HFF-Myc (cell line): Measurements from ENCODE around the gene UTP11.

Experiments
- DNase-seq: peaks from one replicate; pipeline ENCODE4 v3.0.0-alpha.2; 2011; ENCODE audit warnings: low read depth; ENCODE audit errors: extremely low read depth
- H3K4me3 ChIP-seq: replicated peaks from 2 replicates; pipeline ENCODE4 v1.5.1; 2011; ENCODE audit warnings: low read depth, mild to moderate bottlenecking, control low read depth, low read length
- CTCF ChIP-seq: IDR thresholded peaks from 2 replicates; pipeline ENCODE4 v1.5.1; 2012; ENCODE audit warnings: mild to moderate bottlenecking, low read depth, low read length, control low read depth; ENCODE audit errors: missing control alignments

UTP11 gene

GRCh38 chr1:38050397-38051078 lies 38.0 kb downstream of the UTP11 start:
- H3K4me3 ChIP-seq: no peak overlapping the region
- no peak for TF ChIP-seq CTCF
- no peak for DNase-seq

GRCh38 chr1:38051079-38051543 lies 38.6 kb downstream of the UTP11 start:
- DNase-seq: no peak
- H3K4me3 ChIP-seq: no peak overlapping the region
- TF ChIP-seq CTCF: no peak

GRCh38 chr1:38052750-38053415 lies 40.3 kb downstream of the UTP11 start:
- DNase-seq: no peak
- H3K4me3 ChIP-seq: no peak overlapping the region
- no peak for TF ChIP-seq CTCF

- no peak overlapping the region for H3K4me3 ChIP-seq
- no peak for TF ChIP-seq CTCF
- no peak for DNase-seq
Measured at GRCh38 chr1:38053416-38054091, 41.0 kb downstream of the UTP11 start.

GRCh38 chr1:38055398-38055797 lies 42.9 kb downstream of the UTP11 start:
- no peak for DNase-seq
- no peak overlapping the region for H3K4me3 ChIP-seq
- TF ChIP-seq CTCF: no peak

GRCh38 chr1:38055965-38056364 lies 43.4 kb downstream of the UTP11 start:
- no peak overlapping the region for H3K4me3 ChIP-seq
- no peak for DNase-seq
- no peak for TF ChIP-seq CTCF
